Measurements from ENCODE around the gene GARNL3. TPM values are rescaled to one million over a fixed set of nuclear protein-coding genes. Genes with fewer than 3 reads are reported as not detected.

Gene GARNL3
- total and polyA plus RNA-seq, 2 of the 13 experiments (the other 11 are each of a cell fraction or from before 2014, with no cell fraction given), result 3.9 to 11.0 TPM

- TF ChIP-seq GRHL1 (CRISPR knock-in tag; conservative IDR thresholded peaks at IDR 0.05), result no peak
These were observed 30.6 kb upstream of the GARNL3 start (continued) for GRCh38 chr9:127233989-127234388.

- Histone ChIP-seq H3K4me2 (ENCODE audit: low read depth, low read length) (no peak overlapping the region), H4K20me1 (ENCODE audit: insufficient read depth, low read length) (no peaks in the 10 kb centered on the region), H3K9me3 (ENCODE audit: low read length) (no peaks in the 10 kb centered on the region), H3K79me2 (ENCODE audit: insufficient read depth, low read length) (no peaks in the 10 kb centered on the region), H2AFZ (ENCODE audit: low read length) (no peak overlapping the region), H3K36me3 (replicated peaks in 1 of 2; ENCODE audit: control insufficient read depth in 1 of 2, insufficient read depth in 2 of 2, low read length in 2 of 2) (peaks cover 0 to 3% of the 10 kb centered on the region in 2 experiments; a peak in 1 of 5 replicates), H3K4me3 (replicated peaks in 1 of 3; ENCODE audit: insufficient read depth in 1 of 3, low read depth in 2 of 3, low read length in 3 of 3) (no peak overlapping the region), H3K4me1 (ENCODE audit: insufficient read depth, low read length) (no peaks in the 10 kb centered on the region), H3K9ac (ENCODE audit: insufficient read depth, low read depth, low read length) (no peak overlapping the region), H3K27ac (ENCODE audit: extremely low read length, insufficient read depth, low read length) (no peak overlapping the region), H3K27me3 (ENCODE audit: control insufficient read depth in 1 of 2, insufficient read depth in 2 of 2, low read length in 2 of 2) (no peaks in the 10 kb centered on the region)
- intact Hi-C loops (cut with micrococcal nuclease; ENCODE audit: unreplicated experiment), result no loop called here
- no TSS peak for BruUV-seq (replicated peaks)
- TF ChIP-seq SP1 (IDR thresholded peaks at IDR 0.05) (no peak), SP1 (CRISPR knock-in tag; IDR thresholded peaks at IDR 0.05) (no peak), KLF6 (CRISPR knock-in tag; IDR thresholded peaks at IDR 0.05) (no peak), TBX2 (CRISPR knock-in tag; IDR thresholded peaks at IDR 0.05; ENCODE audit: borderline replicate concordance) (no peak), ZNF460 (CRISPR knock-in tag; IDR thresholded peaks at IDR 0.05; ENCODE audit: borderline replicate concordance) (no peak), SNAPC4 (CRISPR knock-in tag; IDR thresholded peaks at IDR 0.05) (no peak), ZSCAN12 (CRISPR knock-in tag; IDR thresholded peaks at IDR 0.05) (no peak), CREM (IDR thresholded peaks at IDR 0.05) (no peak), CREM (CRISPR knock-in tag; IDR thresholded peaks at IDR 0.05) (no peak), GMEB2 (CRISPR knock-in tag; IDR thresholded peaks at IDR 0.05; ENCODE audit: low read depth) (no peak), MTA3 (CRISPR knock-in tag; IDR thresholded peaks at IDR 0.05) (no peak)
- FAIRE-seq (no peak), ATAC-seq (no peak), DNase-seq (ENCODE audit: low spot score) (no peak)
- POLR2A ChIA-PET, result no interaction called here
- CTCF ChIA-PET (ENCODE audit: low intra/inter-chr PET ratio, low total read pairs), result no interaction called here
- in situ Hi-C loops (cut with HindIII; ENCODE audit: extremely low pct_ligation_motif_present, low pct_unique_long_range_greater_than_20kb), result no loop called here
- 100% methylated on average over 2 of the region's 4 CpGs for WGBS (ENCODE audit: low lambda C conversion rate)
These were observed 26.8 kb upstream of the GARNL3 start for GRCh38 chr9:127237801-127238200.
